Liver (tissue), 10 donors: Measurements from ENCODE around the gene AQP9. TPM values are rescaled to one million over a fixed set of nuclear protein-coding genes. Genes with fewer than 3 reads are reported as not detected.

Experiments used
- DNase-seq: peaks from one replicate; pipeline ENCODE4 v3.0.0-alpha.2; 2017; ENCODE audit warnings: low spot score
- H3K27ac ChIP-seq, 2 donors: one replicate each; pipeline ENCODE4 v1.7.0; 2013; ENCODE audit warnings: inconsistent platforms in 2 of 2, low read length in 2 of 2, control low read depth in 1 of 2, low read depth in 1 of 2, mild to moderate bottlenecking in 1 of 2
- H3K27me3 ChIP-seq, 4 donors: one replicate each; pipeline versions ENCODE4 v1.6.1 to v1.7.0; 2013; ENCODE audit warnings: low read length in 3 of 4, inconsistent platforms in 1 of 4, mild to moderate bottlenecking in 1 of 4, moderate library complexity in 1 of 4; ENCODE audit not compliant: control insufficient read depth in 4 of 4, insufficient read depth in 4 of 4
- H3K36me3 ChIP-seq, 4 donors: one replicate each; pipeline versions ENCODE4 v1.6.1 to v1.7.0; 2013; ENCODE audit warnings: low read length in 3 of 4, mild to moderate bottlenecking in 3 of 4, low read depth in 1 of 4, moderate library complexity in 1 of 4; ENCODE audit not compliant: control insufficient read depth in 4 of 4, insufficient read depth in 3 of 4
- H3K4me1 ChIP-seq, 4 donors: one replicate each; pipeline versions ENCODE4 v1.6.1 to v1.7.0; 2013; ENCODE audit warnings: low read length in 3 of 4, mild to moderate bottlenecking in 3 of 4, moderate library complexity in 1 of 4; ENCODE audit not compliant: control insufficient read depth in 4 of 4, insufficient read depth in 4 of 4
- H3K4me3 ChIP-seq, 3 donors: one replicate each; pipeline versions ENCODE4 v1.6.1 to v1.7.0; 2013; ENCODE audit warnings: low read length in 3 of 3, control low read depth in 1 of 3, low read depth in 1 of 3, mild to moderate bottlenecking in 1 of 3
- H3K9ac ChIP-seq, 2 donors: one replicate each; pipeline ENCODE4 v1.7.0; 2013; ENCODE audit warnings: low read length in 2 of 2, mild to moderate bottlenecking in 2 of 2, moderate library complexity in 2 of 2, control low read depth in 1 of 2, low read depth in 1 of 2
- H3K9me3 ChIP-seq, 4 donors: one replicate each; pipeline versions ENCODE4 v1.6.1 to v1.7.0; 2013; ENCODE audit warnings: low read length in 3 of 4; ENCODE audit not compliant: control insufficient read depth in 4 of 4
- ATF3 ChIP-seq: IDR thresholded peaks from 2 replicates; pipeline ENCODE4 v1.6.1; 2016; ENCODE audit warnings: antibody characterized with exemption
- FOXA2 ChIP-seq: IDR thresholded peaks from 2 replicates; pipeline ENCODE4 v1.6.1; 2016; ENCODE audit warnings: antibody characterized with exemption
- HNF4A ChIP-seq, 2 donors: conservative IDR thresholded peaks; 2 replicates each; pipeline ENCODE4 v1.6.1; 2016; ENCODE audit warnings: antibody characterized with exemption in 2 of 2, mild to moderate bottlenecking in 2 of 2
- HNF4G ChIP-seq: IDR thresholded peaks from 2 replicates; pipeline ENCODE4 v1.6.1; 2016; ENCODE audit warnings: antibody characterized with exemption
- JUND ChIP-seq, 2 donors: IDR thresholded peaks; 2 replicates each; pipeline ENCODE4 v1.6.1; 2016; ENCODE audit warnings: antibody characterized with exemption in 2 of 2
- RAD21 ChIP-seq, 2 donors: IDR thresholded peaks; 2 replicates each; pipeline ENCODE4 v1.6.1; 2016; ENCODE audit warnings: antibody characterized with exemption in 2 of 2, mild to moderate bottlenecking in 2 of 2
- RXRA ChIP-seq, 2 donors: IDR thresholded peaks; 2 replicates each; pipeline ENCODE4 v1.6.1; 2017 to 2018; ENCODE audit warnings: antibody characterized with exemption in 2 of 2, mild to moderate bottlenecking in 1 of 2
- TAF1 ChIP-seq: conservative IDR thresholded peaks from 2 replicates; pipeline ENCODE4 v1.6.1; 2016; ENCODE audit warnings: antibody characterized with exemption, mild to moderate bottlenecking
- YY1 ChIP-seq: IDR thresholded peaks from 2 replicates; pipeline ENCODE4 v1.6.1; 2016; ENCODE audit warnings: antibody characterized with exemption, mild to moderate bottlenecking
- WGBS: extraction: QIAGEN DNeasy Blood & Tissue Kit; methylation state at CpG from one replicate; pipeline ENCODE4 v1.1.7; 2013; 5-methylcytosine and 5-hydroxymethylcytosine counted together
- polyA plus RNA-seq, 2 donors: library from polyadenylated mRNA; stranded (reverse) in 1 of 2; unstranded in 1 of 2; fragments of 200-250 nt in 1 of 2; fragments of >200 nt in 1 of 2; fragmentation: Nextera tagmentation in 1 of 2; extraction: Ambion mirVana in 1 of 2; gene quantifications; one replicate each; pipeline versions ENCODE4 v1.2.1 to v1.2.3, GENCODE V29; 2013 to 2015
- small RNA-seq: library from RNA; depleted of rRNA; stranded (forward); fragments of <200 nt; gene quantifications from one replicate; pipeline ENCODE3, GENCODE V24; 2014
- total RNA-seq, 2 donors: library from RNA; depleted of rRNA; stranded (reverse); fragments of >200 nt; gene quantifications; one replicate each; pipeline ENCODE4 v1.2.3, GENCODE V29; 2014
- donor health status: healthy.
- donor health status: healthy.
- donor health status: healthy.
- donor health status: healthy.
- donor health status: healthy.

AQP9 gene
- total and polyA plus RNA-seq, 4 donors = 1.4 to 111 (median 86.6) TPM

GRCh38 chr15:58232281-58233065, 94.3 kb downstream of the AQP9 start:
- Histone ChIP-seq H3K27me3 (no peaks in the 10 kb centered on the region), H3K9ac (no peak overlapping the region), H3K4me3 (no peak overlapping the region), H3K27ac (no peak overlapping the region), H3K9me3 (no peaks in the 10 kb centered on the region), H3K4me1 (no peaks in the 10 kb centered on the region), H3K36me3 (no peaks in the 10 kb centered on the region)
- 88% methylated on average over 3 of the region's 3 CpGs for WGBS
- TF ChIP-seq RXRA (IDR thresholded peaks at IDR 0.05) = no peak
- TF ChIP-seq FOXA2 = no peak
- TF ChIP-seq JUND (IDR thresholded peaks at IDR 0.05) = no peak
- TF ChIP-seq HNF4G = no peak
- TF ChIP-seq TAF1 = no peak
- TF ChIP-seq HNF4A (conservative IDR thresholded peaks at IDR 0.05) = no peak
- TF ChIP-seq YY1 = no peak
- no peak for DNase-seq

- no peak overlapping the region for H3K27ac ChIP-seq
- H3K9me3 ChIP-seq = no peaks in the 10 kb centered on the region
- no peak for DNase-seq
- H3K4me1 ChIP-seq = no peaks in the 10 kb centered on the region
- TF ChIP-seq ATF3 (peak; percentile 59), RAD21 (IDR thresholded peaks at IDR 0.05) (no peak)
- no peaks in the 10 kb centered on the region for H3K36me3 ChIP-seq
- H3K27me3 ChIP-seq = no peaks in the 10 kb centered on the region
- no peak overlapping the region for H3K9ac ChIP-seq
- WGBS = 61% methylated on average over 1 of the region's 1 CpG
- no peak overlapping the region for H3K4me3 ChIP-seq
Measured at GRCh38 chr15:58233341-58233740, 95.2 kb downstream of the AQP9 start.

Small RNA genes lying within 50 kb of the gene (small RNA-seq; reads per million reads assigned to genes)
- gene MTCO3P23 = not detected

Other genes starting within 250 kb of the AQP9 start
- 10 to 100 TPM in 1 of 2 donors, 1 to 10 TPM in 1; 1.2 to 22.7 TPM for gene ALDH1A2, start 72.7 kb upstream of the AQP9 start, total RNA-seq
- gene ALDH1A2, start 72.7 kb upstream of the AQP9 start, polyA plus RNA-seq = 10 to 100 TPM; 13.4 to 14.5 TPM